ENCODE measurements around the gene RNF169.
"Not testable (repeated sequence)": the region's sequence is repeated elsewhere in the genome, so short reads cannot be mapped to it uniquely, and the experiment has no call there.

DNA sequence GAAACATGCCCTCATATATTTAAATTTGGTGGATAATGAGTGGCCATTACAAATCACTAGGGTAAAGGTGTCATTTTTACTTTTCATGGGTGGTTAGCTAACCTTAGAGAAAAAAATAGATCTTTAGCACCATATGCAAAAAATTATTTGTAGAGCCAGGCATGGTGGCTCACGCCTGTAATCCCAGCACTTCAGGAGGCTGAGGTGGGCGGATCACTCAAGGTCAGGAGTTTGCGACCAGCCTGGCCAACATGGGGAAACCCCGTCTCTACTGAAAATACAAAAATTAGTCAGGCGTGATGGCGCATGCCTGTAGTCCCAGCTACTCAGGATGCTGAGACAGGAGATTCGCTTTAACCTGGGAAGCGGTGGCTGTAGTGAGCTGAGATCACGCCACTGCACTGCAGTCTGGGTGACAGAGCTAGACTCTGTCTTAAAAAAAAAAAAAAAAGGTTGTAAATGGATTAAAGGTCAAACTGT is 19.6 kb downstream of the RNF169 start:
- TF ChIP-seq, protein P1, sequence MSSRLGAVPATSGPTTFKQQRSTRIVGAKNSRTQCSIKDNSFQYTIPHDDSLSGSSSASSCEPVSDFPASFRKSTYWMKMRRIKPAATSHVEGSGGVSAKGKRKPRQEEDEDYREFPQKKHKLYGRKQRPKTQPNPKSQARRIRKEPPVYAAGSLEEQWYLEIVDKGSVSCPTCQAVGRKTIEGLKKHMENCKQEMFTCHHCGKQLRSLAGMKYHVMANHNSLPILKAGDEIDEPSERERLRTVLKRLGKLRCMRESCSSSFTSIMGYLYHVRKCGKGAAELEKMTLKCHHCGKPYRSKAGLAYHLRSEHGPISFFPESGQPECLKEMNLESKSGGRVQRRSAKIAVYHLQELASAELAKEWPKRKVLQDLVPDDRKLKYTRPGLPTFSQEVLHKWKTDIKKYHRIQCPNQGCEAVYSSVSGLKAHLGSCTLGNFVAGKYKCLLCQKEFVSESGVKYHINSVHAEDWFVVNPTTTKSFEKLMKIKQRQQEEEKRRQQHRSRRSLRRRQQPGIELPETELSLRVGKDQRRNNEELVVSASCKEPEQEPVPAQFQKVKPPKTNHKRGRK (tag; IDR thresholded peaks at IDR 0.05), result not testable (repeated sequence)
- not testable (repeated sequence) for TF ChIP-seq SMC3 (conservative IDR thresholded peaks at IDR 0.05; ENCODE audit: insufficient read depth, low read depth, low read length); ZNF79 (CRISPR knock-in tag; IDR thresholded peaks at IDR 0.05; ENCODE audit: low read depth); KLF13 (tag; IDR thresholded peaks at IDR 0.05; ENCODE audit: borderline replicate concordance, low read depth); FOS (IDR thresholded peaks at IDR 0.05; ENCODE audit: extremely low read depth, insufficient read length); CREBBP (IDR thresholded peaks at IDR 0.05; ENCODE audit: low read depth, low read length); SREBF1 (IDR thresholded peaks at IDR 0.05; ENCODE audit: borderline replicate concordance, low read depth, low read length); ZNF384 (IDR thresholded peaks at IDR 0.05; ENCODE audit: low read depth, low read length); TCF7L2 (IDR thresholded peaks at IDR 0.05; ENCODE audit: low read depth, low read length); KAT7 (CRISPR knock-in tag; IDR thresholded peaks at IDR 0.05; ENCODE audit: borderline replicate concordance); ZKSCAN1 (IDR thresholded peaks at IDR 0.05; ENCODE audit: low read depth, low read length)
- TF ChIP-seq, protein P2, sequence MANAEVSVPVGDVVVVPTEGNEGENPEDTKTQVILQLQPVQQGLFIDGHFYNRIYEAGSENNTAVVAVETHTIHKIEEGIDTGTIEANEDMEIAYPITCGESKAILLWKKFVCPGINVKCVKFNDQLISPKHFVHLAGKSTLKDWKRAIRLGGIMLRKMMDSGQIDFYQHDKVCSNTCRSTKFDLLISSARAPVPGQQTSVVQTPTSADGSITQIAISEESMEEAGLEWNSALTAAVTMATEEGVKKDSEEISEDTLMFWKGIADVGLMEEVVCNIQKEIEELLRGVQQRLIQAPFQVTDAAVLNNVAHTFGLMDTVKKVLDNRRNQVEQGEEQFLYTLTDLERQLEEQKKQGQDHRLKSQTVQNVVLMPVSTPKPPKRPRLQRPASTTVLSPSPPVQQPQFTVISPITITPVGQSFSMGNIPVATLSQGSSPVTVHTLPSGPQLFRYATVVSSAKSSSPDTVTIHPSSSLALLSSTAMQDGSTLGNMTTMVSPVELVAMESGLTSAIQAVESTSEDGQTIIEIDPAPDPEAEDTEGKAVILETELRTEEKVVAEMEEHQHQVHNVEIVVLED (CRISPR knock-in tag; IDR thresholded peaks at IDR 0.05), result not testable (repeated sequence)
- TF ChIP-seq, protein P3, sequence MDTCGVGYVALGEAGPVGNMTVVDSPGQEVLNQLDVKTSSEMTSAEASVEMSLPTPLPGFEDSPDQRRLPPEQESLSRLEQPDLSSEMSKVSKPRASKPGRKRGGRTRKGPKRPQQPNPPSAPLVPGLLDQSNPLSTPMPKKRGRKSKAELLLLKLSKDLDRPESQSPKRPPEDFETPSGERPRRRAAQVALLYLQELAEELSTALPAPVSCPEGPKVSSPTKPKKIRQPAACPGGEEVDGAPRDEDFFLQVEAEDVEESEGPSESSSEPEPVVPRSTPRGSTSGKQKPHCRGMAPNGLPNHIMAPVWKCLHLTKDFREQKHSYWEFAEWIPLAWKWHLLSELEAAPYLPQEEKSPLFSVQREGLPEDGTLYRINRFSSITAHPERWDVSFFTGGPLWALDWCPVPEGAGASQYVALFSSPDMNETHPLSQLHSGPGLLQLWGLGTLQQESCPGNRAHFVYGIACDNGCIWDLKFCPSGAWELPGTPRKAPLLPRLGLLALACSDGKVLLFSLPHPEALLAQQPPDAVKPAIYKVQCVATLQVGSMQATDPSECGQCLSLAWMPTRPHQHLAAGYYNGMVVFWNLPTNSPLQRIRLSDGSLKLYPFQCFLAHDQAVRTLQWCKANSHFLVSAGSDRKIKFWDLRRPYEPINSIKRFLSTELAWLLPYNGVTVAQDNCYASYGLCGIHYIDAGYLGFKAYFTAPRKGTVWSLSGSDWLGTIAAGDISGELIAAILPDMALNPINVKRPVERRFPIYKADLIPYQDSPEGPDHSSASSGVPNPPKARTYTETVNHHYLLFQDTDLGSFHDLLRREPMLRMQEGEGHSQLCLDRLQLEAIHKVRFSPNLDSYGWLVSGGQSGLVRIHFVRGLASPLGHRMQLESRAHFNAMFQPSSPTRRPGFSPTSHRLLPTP (IDR thresholded peaks at IDR 0.05; ENCODE audit: borderline replicate concordance, extremely low read depth, insufficient read length), result not testable (repeated sequence)

All from K562 (cell line).